ENCODE measurements around the gene TMEM273. TPM values are rescaled to one million over a fixed set of nuclear protein-coding genes. Genes with fewer than 3 reads are reported as not detected.

The TMEM273 gene
- total RNA-seq, 1 donor from 2014 or later, result 48.5 TPM

- H3K36me3 ChIP-seq, result no peaks in the 10 kb centered on the region
- DNase-seq (no peak), ATAC-seq (no peak)
- no peak for TF ChIP-seq CTCF (IDR thresholded peaks at IDR 0.05)
- no peak overlapping the region for H3K27ac ChIP-seq
- peaks cover 7% of the 10 kb centered on the region for H3K4me1 ChIP-seq
- no peaks in the 10 kb centered on the region for H3K9me3 ChIP-seq
- intact Hi-C loops (cut with DNase I), result no loop called here
- no peak overlapping the region for H3K4me3 ChIP-seq
- no peaks in the 10 kb centered on the region for H3K27me3 ChIP-seq (ENCODE audit: low read depth)
Measured at GRCh38 chr10:49132362-49132737, 55.8 kb downstream of the TMEM273 start.

- intact Hi-C loops (cut with DNase I), result no loop called here
- no peak for TF ChIP-seq CTCF (IDR thresholded peaks at IDR 0.05)
- no peaks in the 10 kb centered on the region for H3K9me3 ChIP-seq
- no peak overlapping the region for H3K4me3 ChIP-seq
- no peaks in the 10 kb centered on the region for H3K27me3 ChIP-seq (ENCODE audit: low read depth)
- H3K27ac ChIP-seq, result no peak overlapping the region
- peaks cover 7% of the 10 kb centered on the region for H3K4me1 ChIP-seq
- ATAC-seq (peak in 1 of 2 donors; percentile 46), DNase-seq (no peak)
- no peaks in the 10 kb centered on the region for H3K36me3 ChIP-seq
Measured at GRCh38 chr10:49131507-49132361, 56.5 kb downstream of the TMEM273 start.

GRCh38 chr10:49129376-49129775, 58.8 kb downstream of the TMEM273 start:
- ATAC-seq, result no peak
- Histone ChIP-seq H3K27ac (no peak overlapping the region), H3K9me3 (no peaks in the 10 kb centered on the region), H3K36me3 (no peaks in the 10 kb centered on the region), H3K27me3 (ENCODE audit: low read depth) (no peaks in the 10 kb centered on the region), H3K4me3 (no peak overlapping the region), H3K4me1 (no peaks in the 10 kb centered on the region)
- no peak for DNase-seq
- no peak for TF ChIP-seq CTCF (IDR thresholded peaks at IDR 0.05)
- intact Hi-C loops (cut with DNase I), result no loop called here

GRCh38 chr10:49128854-49129253, 59.3 kb downstream of the TMEM273 start:
- TF ChIP-seq CTCF (IDR thresholded peaks at IDR 0.05), result no peak
- H3K4me3 ChIP-seq, result no peak overlapping the region
- intact Hi-C loops (cut with DNase I), result no loop called here
- H3K9me3 ChIP-seq, result no peaks in the 10 kb centered on the region
- ATAC-seq, result no peak
- H3K27me3 ChIP-seq (ENCODE audit: low read depth), result no peaks in the 10 kb centered on the region
- no peaks in the 10 kb centered on the region for H3K36me3 ChIP-seq
- H3K27ac ChIP-seq, result no peak overlapping the region
- no peaks in the 10 kb centered on the region for H3K4me1 ChIP-seq
- DNase-seq, result no peak

- Histone ChIP-seq H3K4me3 (no peak overlapping the region), H3K9me3 (no peaks in the 10 kb centered on the region), H3K27ac (no peak overlapping the region), H3K27me3 (ENCODE audit: low read depth) (no peaks in the 10 kb centered on the region), H3K4me1 (no peaks in the 10 kb centered on the region), H3K36me3 (no peaks in the 10 kb centered on the region)
- DNase-seq, result no peak
- ATAC-seq, result no peak
- TF ChIP-seq CTCF (IDR thresholded peaks at IDR 0.05), result no peak
- intact Hi-C loops (cut with DNase I), result no loop called here
Measured at GRCh38 chr10:49123981-49124950, 63.9 kb downstream of the TMEM273 start.
